Adrenal gland (tissue), 5 donors: Measurements from ENCODE around the gene RPS6KC1.

Experiments
- POLR2A ChIP-seq, 2 donors: fragments of 450-650 bp; IDR thresholded peaks; one replicate each; pipeline ENCODE4 v1.6.1; 2017; ENCODE audit warnings: antibody characterized with exemption in 2 of 2, mild to moderate bottlenecking in 2 of 2, moderate library complexity in 1 of 2
- TF ChIP-seq, protein P1 (sequence below), 6 experiments: fragments of 450-650 bp in 4 of 6; fragments of 200-600 bp in 2 of 6; sonication (generic) in 1 of 6; IDR thresholded peaks; 1 replicate in 5 of 6; 2 replicates in 1 of 6; pipeline versions ENCODE4 v1.5.1 to v1.8.0; 2016 to 2021; ENCODE audit warnings: antibody characterized with exemption in 6 of 6, mild to moderate bottlenecking in 2 of 6, moderate library complexity in 1 of 6
- donor health status: DM: no; HTN: no; CAD: no.

DNA sequence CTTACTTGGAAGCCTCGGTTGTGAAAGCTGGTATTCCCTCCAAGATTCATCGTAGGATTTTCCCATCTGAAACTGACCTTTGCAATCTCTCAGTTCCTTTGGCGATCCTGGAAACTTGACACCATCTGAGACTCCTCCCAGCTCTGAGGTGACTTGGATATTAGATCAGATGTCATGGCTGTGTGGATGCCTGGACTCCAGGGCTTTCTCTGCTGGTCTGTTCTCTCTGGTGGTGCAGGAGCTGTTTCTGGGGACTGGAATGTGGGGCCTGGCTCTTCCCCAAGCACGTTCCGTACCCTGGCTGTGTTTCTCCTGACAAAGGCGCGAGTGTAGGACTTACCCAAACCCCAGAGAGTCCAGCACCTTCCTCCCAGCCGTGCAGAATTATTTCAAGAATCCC, 252.2 kb downstream of the RPS6KC1 start:
- TF ChIP-seq, protein P1, sequence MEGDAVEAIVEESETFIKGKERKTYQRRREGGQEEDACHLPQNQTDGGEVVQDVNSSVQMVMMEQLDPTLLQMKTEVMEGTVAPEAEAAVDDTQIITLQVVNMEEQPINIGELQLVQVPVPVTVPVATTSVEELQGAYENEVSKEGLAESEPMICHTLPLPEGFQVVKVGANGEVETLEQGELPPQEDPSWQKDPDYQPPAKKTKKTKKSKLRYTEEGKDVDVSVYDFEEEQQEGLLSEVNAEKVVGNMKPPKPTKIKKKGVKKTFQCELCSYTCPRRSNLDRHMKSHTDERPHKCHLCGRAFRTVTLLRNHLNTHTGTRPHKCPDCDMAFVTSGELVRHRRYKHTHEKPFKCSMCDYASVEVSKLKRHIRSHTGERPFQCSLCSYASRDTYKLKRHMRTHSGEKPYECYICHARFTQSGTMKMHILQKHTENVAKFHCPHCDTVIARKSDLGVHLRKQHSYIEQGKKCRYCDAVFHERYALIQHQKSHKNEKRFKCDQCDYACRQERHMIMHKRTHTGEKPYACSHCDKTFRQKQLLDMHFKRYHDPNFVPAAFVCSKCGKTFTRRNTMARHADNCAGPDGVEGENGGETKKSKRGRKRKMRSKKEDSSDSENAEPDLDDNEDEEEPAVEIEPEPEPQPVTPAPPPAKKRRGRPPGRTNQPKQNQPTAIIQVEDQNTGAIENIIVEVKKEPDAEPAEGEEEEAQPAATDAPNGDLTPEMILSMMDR (IDR thresholded peaks at IDR 0.05), result no peak
- no peak for TF ChIP-seq POLR2A (IDR thresholded peaks at IDR 0.05)
